GM21825 (cell line): ENCODE measurements around the gene WWC1.
"Not testable (repeated sequence)": the region's sequence is repeated elsewhere in the genome, so short reads cannot be mapped to it uniquely, and the experiment has no call there.

Experiments
- ATAC-seq: cut with Tn5 transposase; IDR thresholded peaks from one replicate; pipeline ENCODE4 v1.9.1; 2021; ENCODE audit warnings: mild to moderate bottlenecking, moderate library complexity; ENCODE audit not compliant: unreplicated experiment

Gene WWC1

DNA sequence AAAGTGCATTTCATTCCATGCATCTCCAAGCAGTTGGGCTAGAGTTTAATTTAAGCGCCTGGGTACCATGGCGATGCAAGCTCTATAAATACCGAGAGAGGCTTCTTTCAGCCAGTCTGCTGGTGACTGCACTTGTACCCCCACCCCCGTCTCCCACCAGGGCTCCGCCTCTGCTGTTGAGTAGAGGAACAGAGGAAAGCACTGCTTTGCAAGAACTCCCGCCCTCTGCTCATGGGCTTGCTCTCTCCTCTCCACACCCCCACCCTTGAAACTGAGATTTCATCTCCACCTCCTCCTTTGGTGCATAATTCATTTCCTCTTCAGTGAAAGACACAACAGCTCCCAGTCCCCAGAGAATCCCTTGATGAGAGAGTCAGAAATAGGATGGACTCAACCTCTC, 5.1 kb upstream of the WWC1 start:
- no peak for ATAC-seq

DNA sequence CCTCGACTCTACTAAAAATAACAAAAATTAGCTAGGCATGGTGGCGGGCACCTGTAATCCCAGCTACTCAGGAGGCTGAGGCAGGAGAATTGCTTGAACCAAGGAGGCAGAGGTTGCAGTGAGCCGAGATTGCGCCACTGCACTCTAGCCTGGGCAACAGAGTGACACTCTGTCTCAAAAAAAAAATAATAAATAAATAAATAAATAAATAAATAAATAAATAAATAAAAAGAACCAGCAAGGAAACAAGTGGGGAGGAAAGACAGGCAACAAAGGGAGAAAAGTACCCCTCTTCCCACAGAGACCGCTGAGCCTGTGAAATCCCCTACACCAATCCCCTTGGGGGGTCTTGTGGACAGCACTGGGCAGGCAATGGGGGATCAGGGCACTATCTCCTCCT, 4.6 kb upstream of the WWC1 start:
- ATAC-seq: not testable (repeated sequence)

DNA sequence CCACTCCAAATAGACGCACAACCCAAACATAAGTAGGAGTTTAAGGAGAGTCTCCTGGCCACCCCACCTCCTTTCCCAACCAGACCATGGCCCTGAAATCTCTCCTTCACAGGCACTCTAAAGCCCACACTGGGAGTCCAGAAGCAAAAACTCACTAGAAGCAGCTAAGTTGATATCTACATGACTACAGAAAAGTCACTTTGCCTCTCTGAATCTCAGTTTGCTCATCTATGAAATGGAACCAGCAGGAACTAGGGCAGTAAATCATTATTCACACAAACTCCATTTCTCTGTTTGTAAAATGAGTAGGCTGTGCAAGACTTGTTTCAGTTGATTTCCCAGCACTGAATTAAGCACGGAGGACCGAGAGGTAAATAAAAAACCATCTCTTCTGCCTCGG, 4.1 kb upstream of the WWC1 start:
- no peak for ATAC-seq

DNA sequence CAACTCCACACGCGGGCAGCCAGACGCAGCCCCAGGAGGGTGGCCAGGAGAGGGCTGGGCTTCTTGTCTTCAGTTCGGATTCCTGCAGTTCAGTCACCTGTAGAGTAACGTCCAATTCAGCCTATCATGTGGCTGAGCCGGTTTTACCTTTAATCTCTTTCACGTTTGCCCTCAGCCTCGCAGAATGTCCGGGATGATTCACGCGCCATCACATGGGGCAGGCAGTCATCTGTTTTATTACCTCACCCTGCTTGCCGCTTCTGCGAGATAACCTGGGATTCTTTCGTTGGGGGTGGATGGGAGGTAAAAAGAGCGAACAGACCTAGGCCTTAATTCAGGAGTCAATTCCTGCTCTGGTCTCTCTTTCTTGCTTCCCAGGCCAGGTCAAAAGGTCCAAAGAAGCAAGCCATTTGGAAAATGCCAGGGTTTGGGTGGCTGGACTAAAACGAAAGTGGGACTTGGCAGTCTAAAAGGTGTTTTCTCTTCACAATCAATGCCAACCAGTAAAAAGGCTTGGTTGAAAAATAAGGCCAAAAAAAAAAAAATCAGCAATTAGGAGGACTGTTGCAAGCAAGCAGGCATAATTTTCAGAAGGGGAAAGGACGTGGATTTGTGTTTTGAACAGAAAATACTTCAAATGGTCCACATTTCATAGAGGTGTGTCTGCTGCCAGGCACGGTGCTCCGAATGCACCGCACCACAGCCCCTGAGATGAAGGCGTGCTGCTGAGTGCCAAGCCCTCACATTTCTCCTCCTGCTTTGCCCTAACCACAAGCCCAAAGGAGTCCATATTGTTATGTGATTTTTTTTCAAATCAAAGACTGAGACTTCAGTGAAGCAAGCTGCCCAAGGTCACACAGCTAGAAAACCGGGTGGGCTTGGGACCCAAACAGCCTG, 2.8 kb upstream of the WWC1 start:
- ATAC-seq: no peak

DNA sequence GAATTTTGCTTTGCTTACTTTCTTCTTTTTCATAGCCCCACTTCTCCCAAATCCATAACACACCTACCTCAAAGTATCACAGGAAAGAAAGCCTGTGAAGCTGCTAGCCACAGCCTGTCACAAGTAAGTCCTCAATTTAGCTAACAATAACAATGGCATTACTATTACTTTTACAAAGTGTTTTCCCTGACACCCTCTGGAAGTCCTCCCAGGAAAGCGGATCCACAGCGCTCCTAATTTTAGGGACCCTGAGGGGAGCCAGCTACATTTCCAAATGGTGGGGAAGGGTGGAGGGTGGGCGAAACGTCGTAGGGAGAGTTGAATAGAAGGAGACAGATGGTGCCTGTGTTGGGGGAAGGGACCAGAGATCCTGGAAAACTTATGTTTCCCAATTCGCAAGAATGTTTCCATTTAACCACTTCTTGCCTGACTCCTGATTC, 523 bp upstream of the WWC1 start:
- ATAC-seq: no peak

DNA sequence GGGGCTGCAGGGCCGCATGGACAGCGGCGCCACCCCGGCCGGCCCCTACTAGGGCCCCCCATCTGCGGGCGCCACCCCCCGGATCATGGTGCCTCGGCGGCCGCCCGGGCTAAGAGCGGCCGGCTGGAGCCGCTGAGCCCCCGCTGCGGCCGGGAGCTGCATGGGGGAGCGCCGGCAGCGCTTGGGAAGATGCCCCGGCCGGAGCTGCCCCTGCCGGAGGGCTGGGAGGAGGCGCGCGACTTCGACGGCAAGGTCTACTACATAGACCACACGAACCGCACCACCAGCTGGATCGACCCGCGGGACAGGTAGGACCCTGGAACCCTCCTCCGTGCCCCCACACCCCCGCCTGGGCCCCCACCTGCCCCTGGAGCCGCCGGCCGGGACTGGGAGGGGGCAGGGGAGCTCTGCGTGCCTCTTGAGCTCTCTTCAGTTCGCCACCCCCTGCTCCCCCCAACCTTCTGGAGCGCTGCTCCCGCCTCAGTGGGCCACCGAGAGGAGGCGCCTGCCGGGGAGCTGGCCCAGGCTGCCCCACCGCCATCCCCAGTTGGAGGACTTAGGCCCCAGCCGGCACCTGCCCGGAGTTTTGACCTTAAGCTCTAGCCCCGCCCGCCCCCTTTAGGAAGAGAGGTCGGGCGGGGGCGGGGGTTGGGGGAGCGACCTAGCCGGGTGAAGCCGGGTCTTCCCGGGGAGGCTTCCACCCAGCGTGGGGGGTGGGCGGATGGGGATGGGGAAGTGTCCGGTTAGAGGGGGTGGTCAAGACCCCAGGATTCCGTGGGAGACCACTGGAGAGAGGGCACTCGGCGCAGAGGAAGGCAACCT, 730 bp downstream of the WWC1 start:
- ATAC-seq: peak; percentile 19

DNA sequence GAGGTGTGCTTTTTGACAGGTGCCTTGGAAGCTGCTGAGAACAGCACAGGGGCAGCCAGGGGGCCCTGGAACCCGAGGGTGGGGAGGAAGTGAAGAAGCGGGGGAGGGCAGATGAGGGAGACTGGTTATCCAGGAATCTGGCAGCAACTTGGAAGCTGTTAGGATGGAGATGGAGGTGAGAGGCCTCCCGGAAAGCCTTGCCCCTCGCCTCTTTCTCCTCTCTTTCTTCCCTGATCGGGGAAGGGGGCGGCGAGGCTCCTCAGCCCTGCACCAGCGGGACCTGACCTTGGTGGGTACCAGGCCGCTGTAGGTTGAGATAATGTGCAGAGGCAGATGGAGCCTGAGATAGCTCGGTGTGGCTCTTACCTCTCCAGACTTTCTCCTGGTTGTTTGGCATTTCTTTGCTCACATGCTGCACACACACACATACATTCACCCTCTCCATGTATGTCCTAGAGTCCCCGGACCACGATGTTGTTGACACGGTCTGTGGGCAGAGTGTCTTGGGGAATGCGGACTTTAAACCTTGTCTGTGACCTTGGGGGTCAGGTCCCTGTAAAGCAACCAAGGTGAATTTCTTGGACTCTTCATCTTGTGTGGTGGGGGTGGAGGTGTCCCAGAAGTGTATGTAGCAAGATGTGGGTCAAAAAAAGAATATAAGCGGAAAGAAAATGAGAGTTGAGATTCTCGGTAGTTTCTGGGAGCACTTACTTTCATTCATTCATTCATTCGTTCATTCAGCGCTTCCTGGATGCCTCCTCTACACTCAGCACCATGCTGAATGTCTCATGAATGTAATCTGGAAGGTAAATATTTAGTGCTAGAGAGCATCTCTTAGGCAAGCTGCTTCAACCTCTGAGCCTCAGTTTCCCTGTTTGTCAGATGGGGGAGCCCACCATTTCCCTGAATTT, 1.6 kb downstream of the WWC1 start:
- ATAC-seq: no peak

DNA sequence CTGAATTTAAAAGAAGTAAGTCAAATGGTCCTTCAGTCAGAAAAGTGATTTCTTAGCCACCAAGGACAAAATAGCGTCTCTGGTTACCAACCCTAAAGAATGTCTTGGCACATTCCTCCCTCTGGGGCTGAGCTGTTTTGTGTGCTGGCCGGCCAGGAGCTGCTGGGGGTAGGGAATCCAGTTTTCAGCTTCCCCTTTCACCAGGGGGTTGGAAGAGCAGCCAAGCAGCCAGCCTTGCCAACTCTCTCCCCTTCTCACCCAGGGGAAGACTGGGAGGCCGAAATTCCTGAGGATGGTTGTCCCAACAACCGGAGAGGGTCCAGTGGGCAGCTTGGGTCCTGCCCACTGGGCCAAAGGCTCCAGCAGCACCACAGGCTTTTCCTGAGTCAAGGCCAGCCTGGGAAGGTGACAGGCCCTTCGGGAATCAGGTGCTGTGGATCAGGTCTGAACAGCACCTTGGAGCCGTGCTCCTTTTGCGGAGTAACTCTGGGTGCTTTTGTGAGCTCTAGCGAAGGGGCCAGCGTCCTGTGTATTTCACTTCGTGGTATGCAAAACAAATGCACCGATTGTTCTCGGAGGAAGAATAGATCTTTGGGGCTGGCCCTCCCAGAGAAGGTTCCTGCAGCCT, 4.2 kb downstream of the WWC1 start:
- no peak for ATAC-seq

DNA sequence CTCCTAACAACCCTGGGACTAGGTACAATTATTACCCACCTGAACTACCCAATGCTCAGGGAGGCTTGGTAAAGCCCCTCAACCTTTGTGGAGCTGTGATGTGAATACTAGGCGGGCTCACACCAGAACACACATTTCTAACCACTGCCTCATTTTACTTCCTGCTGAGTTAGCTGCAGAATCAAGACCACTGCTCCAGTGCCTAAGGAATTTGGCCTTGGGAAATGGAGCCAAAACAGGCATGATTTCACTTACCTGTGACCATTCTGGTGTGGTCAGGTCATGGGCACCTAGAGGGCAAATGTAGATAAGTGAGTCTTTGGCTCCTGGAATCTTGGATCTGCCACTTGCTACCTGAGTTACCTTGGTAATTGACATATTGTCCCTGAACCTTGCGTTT, 5.2 kb downstream of the WWC1 start:
- no peak for ATAC-seq

DNA sequence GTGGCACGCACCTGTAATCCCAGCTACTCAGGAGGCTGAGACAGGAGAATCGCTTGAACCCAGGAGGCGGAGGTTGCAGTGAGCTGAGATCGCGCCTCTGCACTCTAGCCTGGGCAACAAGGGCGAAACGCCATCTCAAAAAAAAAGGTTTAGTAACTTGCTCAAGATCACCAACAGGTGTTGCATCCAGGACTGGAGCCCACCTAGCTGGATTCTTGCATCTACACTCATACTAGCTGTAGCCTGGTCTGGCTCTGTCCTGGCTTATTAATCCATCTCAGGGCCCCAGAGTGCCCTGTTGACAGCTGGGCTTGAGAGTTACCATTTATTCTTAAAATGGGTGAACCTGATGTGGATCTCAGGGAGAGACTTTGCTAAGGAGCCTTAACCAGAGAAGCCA, 7.5 kb downstream of the WWC1 start:
- no peak for ATAC-seq

DNA sequence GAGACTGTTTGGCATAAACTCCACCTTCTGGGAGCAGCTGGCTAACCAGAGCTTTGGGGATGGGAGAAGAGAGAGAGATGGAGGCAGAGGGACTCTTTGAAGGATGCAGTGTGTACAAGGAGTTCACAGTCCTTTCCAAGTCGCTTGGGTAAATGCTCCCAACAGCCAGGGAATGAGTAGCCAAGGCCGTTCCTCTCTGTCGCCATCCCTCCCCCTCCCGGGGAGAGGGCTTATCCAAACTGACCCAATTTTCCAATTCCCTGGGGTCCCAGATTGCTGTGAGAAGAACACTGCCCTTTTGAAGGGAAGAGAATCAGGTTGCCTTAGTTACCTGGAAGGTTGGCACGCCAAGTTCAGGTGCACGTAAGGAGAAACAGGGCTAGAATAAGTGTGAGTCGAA, 7.9 kb downstream of the WWC1 start:
- no peak for ATAC-seq

DNA sequence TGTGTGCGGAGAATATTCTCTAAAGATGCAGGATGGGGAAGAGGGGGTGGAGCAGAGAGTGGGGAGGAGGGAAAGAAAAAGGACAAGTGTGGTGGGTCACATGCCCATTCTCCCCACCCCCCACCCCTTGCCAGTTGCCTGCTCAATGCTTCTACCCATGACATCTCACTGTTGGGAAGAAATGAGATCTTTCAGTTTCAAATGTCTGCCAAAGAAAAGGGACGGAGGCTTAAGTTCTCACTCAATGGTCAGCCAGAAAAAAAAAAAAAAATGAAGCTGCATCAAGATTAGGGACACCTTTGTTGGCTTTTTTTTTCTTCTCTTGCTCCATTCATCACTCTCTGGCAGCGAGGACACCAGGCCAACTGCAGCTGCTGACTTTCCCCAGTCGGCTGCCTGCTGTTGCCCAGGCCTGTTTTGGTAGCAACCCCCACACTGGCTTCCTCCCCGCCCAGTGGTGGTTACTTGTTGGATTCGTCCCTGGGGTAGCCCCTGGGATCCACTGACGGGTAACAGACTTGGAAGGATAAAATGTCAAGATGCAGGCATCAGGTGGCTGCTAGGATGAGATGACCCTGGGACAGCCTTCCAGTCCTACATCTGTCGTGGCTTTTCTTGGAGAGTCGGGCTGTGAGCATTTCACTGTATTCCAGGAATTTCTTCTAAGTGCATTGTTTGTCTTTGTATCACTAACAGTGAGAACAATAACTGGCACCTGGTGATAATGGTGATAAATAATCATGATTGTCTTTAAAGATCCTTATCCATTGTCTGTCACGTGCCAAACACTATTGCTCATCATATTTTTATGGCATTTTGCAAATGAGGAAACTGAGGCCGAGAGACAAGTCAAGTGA, 9.1 kb downstream of the WWC1 start:
- ATAC-seq: no peak

DNA sequence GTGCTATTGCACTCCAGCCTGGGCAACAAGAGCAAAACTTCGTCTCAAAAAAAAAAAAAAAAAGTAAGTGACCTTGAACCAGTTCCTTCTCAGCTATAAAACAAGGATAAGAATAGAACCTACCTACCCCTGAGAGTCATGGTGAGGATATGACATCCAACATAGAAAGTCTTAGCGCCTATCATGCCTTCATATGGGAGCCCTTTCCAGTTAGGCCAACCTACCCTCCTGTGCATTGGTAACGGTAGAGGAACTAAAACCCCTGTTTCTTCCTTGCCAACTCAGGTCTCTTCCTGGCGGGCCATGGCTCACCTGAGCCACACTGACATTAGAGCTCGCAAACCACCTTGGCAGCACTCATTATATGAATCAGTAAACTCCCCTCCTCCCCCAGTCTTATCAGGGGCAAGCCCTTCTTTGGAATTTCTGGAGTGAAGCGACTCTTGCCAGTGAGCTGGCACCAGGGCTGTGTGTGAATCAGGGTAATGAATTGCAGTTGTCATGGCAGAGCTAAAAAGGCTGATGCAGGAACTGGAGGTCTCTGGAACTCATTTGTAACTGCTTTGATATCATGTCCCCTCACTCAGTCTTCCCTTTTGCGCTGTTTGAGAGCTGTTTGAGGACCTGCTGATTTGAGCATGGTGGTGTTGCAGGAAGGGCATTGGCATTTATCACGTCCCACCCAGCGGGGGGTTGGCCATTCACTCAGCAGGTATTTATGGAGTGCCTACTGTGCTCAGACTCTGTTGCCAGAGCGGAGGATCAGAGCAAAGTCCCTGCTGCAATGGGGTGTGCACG, 10.3 kb downstream of the WWC1 start:
- no peak for ATAC-seq

DNA sequence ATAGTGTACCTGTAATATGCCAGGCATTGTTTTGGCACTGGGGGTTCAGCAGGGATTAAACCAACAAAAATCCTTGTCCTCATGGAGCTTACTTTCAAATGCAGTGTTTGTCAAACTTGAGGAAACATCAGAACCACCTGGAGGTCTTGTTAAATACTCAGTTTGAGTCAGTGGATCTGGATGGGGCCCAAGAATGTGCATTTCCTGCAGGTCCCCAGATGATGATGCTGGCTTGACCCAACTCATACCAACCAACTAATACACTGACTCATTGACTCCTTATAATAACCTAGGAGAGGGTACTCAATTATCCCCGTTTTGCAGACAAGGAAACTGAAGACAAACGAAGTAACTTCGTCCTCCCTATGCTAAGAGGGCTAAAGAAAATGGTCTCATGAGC, 11.3 kb downstream of the WWC1 start:
- no peak for ATAC-seq

DNA sequence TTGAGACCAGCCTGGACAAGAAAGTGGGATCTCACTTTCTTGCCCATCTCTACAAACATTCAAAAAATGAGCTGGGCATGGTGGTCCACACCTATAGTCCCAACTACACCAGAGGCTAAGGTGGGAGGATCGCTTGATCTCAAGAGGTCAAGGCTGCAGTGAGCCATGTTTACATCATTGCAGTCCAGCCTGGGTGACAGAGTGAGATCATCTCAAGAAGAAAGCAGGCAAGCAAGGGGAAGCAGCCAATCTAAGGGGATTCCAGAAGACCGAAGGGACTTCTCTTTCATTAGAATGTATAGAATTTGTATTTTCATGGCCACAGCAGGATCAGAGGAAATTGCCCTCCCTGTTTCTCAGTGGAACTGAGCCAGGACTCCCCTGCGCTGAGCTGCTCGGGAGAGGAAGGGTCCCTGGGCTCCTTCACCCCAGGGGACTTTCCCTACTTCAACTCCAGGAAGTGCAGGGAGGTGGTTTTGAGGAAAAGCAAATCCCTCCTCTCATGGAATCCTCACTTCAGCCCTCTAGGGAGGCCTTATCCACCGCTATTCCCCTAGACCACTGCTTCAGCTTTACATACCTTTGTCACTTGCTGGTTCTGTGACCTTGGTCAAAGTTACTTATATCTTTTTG, 12.1 kb downstream of the WWC1 start:
- no peak for ATAC-seq

DNA sequence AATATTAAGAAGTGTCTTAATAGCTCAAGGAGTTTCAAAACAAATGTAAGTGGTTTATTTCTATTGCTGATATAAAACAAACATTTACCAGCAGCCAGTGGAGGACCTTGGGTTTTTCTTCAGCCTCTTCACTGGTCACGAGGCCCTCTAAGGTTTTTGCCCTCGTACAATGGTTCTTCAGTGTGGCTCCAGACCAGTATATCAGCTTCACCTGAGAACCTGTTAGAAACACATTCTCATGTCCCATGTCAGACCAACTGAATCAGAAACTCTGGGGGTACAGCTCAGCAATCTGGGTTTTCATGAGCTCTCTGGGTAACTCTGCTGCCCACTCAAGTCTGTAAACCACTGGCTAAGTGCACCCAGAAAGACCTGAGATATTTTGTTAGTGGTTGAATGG, 12.9 kb downstream of the WWC1 start:
- ATAC-seq: no peak

DNA sequence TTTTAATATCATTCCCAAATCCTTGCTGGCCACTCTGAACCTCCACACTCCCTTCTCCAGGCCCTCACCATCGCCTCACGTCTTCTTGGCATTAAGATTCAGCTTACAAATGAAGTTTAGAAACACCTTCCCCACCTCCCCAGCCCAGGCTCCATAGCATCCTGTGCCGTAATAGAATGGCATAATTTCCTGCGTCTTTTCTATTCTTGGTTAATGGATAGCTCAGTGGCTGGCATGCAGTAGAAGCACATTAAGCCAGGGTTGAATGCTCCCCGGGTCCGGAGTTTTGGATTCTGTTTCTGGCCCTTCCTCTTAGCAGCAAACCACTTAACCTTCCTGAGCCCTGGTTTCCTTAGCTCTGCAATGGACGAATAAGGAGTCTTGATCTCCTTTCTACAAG, 13.8 kb downstream of the WWC1 start:
- no peak for ATAC-seq

DNA sequence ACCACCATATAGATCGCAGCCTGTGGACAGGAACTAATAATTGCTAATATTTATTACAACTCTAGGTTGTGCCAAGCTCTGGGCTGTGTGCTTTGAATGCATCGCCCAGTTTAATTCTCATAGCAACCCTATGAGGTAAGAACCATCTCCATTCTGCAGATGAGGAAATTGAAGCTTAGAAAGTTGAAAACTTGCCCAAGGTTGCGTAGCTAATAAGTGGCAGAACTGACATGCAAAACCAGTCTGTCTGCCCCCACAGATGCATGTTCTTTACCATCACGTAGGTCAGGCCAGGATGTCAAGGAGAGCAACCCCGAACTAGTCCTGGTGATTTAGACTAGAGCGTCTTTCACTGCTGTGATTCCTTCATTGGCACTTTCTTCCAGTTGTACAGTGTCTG, 15.6 kb downstream of the WWC1 start:
- no peak for ATAC-seq
